BLaER1 treated with 17β-estradiol and CSF1 and Interleukin-3, amounts not matched to agents 10 nM and 100 nM (cell line): ENCODE measurements around the gene SPPL3.

Source experiments
- H3K27ac ChIP-seq, 11 experiments: shearing (Covaris generic); formaldehyde crosslinking; 2 replicates each; pipeline ENCODE4 v1.8.1; 2022
- H3K27me3 ChIP-seq, 11 experiments: shearing (Covaris generic); formaldehyde crosslinking; 2 replicates each; pipeline ENCODE4 v1.8.1; 2022
- H3K36me3 ChIP-seq, 11 experiments: shearing (Covaris generic); formaldehyde crosslinking; 2 replicates each; pipeline ENCODE4 v1.8.1; 2022
- H3K4me1 ChIP-seq, 10 experiments: shearing (Covaris generic); formaldehyde crosslinking; 2 replicates each; pipeline ENCODE4 v1.8.1; 2022
- H3K4me2 ChIP-seq, 11 experiments: shearing (Covaris generic); formaldehyde crosslinking; 2 replicates each; pipeline ENCODE4 v1.8.1; 2022
- H3K4me3 ChIP-seq, 10 experiments: shearing (Covaris generic); formaldehyde crosslinking; 2 replicates each; pipeline ENCODE4 v1.8.1; 2022
- H3K9ac ChIP-seq, 11 experiments: shearing (Covaris generic); formaldehyde crosslinking; 2 replicates each; pipeline ENCODE4 v1.8.1; 2022
- H3K9me3 ChIP-seq, 11 experiments: shearing (Covaris generic); formaldehyde crosslinking; replicated peaks in 1 of 11; 2 replicates each; pipeline ENCODE4 v1.8.1; 2022
- H4K20me1 ChIP-seq, 11 experiments: shearing (Covaris generic); formaldehyde crosslinking; 2 replicates each; pipeline ENCODE4 v1.8.1; 2022
- Cebpa-rat ChIP-seq, 11 experiments: shearing (Covaris generic); IDR thresholded peaks; 2 replicates each; pipeline ENCODE4 v1.8.1; 2022

Gene SPPL3

DNA sequence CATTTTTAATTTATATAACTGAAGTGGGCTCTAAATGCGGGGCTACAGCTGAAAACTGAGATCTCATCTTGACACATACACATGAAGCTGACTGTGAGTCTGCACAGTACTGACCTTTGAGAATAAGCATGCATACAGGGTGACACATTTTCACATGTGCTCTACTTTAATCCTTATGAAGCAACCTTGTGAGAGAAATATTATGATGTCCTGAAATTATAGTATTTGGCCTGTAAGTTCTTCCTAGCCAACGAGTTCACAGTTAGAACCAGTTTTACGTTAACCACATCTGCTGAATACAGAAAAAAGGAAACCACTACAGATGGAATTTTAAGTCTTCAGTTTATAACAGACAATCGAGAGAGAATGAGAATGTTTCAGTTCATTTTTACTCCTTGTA lies 70.3 kb downstream of the SPPL3 start:
- Histone ChIP-seq H3K9me3 (no peaks in the 10 kb centered on the region), H3K9ac (no peak overlapping the region), H3K27me3 (no peaks in the 10 kb centered on the region), H3K36me3 (peaks cover 0 to 5% (median 0%) of the 10 kb centered on the region in 11 experiments; a peak in 3 of 22 replicates), H3K27ac (no peak overlapping the region), H3K4me2 (peak overlapping the region; percentile 56 to 81 (median 66)), H4K20me1 (peaks cover 35 to 95% (median 84%) of the 10 kb centered on the region in 11 experiments), H3K4me3 (no peak overlapping the region), H3K4me1 (peaks cover 36 to 57% (median 40%) of the 10 kb centered on the region in 10 experiments)
- no peak for TF ChIP-seq Cebpa-rat (IDR thresholded peaks at IDR 0.05)

DNA sequence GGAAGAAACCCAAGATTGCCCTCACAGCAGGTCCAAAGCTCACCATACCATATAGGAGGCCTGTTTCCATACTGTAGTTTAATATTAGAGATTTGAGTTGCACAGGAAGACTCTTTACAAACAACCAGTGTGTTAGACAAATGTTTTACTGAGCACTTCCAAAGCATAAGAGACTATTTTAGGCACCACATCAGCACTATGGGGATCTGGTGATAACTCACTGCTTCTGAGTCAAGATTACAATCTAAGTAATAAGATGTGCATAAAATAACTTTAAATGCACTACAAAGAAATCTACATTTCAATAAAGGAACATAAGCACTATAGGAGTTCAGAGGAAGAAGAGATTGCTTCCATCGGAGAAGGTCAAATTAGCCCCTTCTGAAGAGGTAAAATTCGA lies 71.4 kb downstream of the SPPL3 start:
- Histone ChIP-seq H3K9me3 (no peaks in the 10 kb centered on the region), H3K36me3 (peaks cover 0 to 5% (median 0%) of the 10 kb centered on the region in 11 experiments; a peak in 2 of 22 replicates), H3K27ac (no peak overlapping the region), H3K4me1 (peaks cover 36 to 59% (median 40%) of the 10 kb centered on the region in 10 experiments), H3K9ac (no peak overlapping the region), H3K4me2 (peak overlapping the region in 3 of 11 experiments; percentile 64 to 81 (median 65); a peak in 3 of 22 replicates), H3K27me3 (no peaks in the 10 kb centered on the region), H4K20me1 (peaks cover 35 to 96% (median 81%) of the 10 kb centered on the region in 11 experiments), H3K4me3 (no peak overlapping the region)
- no peak for TF ChIP-seq Cebpa-rat (IDR thresholded peaks at IDR 0.05)

DNA sequence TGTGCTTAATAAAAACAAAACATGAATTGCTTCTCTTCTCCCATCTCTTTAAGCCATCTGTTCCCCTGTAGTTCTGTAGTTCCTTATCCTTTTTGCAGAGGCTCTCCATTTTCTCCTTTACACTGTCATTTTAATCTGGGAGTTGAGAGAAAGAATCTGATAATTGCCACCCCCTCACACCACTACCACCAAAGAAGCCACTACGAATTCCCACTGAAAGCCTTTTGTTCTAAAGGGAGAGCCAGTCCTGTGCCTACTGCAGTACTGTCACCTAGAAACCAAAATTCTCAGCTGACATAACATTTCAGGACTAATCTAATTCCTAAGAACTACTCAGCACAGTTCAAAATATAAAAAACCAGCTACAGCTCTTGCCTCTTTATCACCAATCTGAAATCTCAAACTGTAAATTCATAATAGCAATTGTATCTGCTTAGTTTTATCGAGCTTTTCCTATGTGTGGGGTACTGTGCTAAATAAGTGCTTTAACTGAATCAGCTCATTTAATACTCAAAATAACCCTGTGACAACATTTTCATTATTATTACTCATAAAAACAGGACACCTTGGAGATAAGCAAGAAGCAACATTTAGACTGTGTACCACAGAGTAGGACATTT lies 72.4 kb downstream of the SPPL3 start:
- H3K4me1 ChIP-seq = peaks cover 35 to 62% (median 39%) of the 10 kb centered on the region in 10 experiments
- no peak for TF ChIP-seq Cebpa-rat (IDR thresholded peaks at IDR 0.05)
- H3K27me3 ChIP-seq = no peaks in the 10 kb centered on the region
- H3K36me3 ChIP-seq = peaks cover 0 to 5% (median 0%) of the 10 kb centered on the region in 11 experiments; a peak in 2 of 22 replicates
- no peak overlapping the region for H3K4me3 ChIP-seq
- no peak overlapping the region for H3K27ac ChIP-seq
- H4K20me1 ChIP-seq = peaks cover 34 to 96% (median 79%) of the 10 kb centered on the region in 11 experiments
- no peak overlapping the region for H3K9ac ChIP-seq
- no peak overlapping the region for H3K4me2 ChIP-seq
- H3K9me3 ChIP-seq = no peaks in the 10 kb centered on the region

DNA sequence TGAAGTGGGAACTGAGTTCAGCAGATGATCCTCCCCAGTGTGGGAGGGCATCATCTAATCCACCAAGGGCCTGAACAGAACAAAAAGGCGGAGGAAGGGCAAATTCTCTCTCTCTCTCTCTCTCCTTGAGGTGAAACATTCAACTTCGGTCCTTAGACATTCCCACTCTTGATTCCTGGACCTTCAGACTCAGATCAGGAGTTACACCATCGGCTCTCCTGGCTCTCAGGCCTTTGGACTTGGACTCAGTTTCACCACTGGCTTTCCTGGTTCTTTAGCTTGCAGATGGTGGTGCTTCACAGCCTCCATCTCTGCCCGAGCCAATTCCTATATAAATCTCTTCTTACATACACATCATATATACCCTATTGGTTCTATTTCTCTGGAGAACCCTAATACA lies 73.2 kb downstream of the SPPL3 start:
- Histone ChIP-seq H3K27ac (no peak overlapping the region), H3K4me2 (no peak overlapping the region), H3K9ac (no peak overlapping the region)

DNA sequence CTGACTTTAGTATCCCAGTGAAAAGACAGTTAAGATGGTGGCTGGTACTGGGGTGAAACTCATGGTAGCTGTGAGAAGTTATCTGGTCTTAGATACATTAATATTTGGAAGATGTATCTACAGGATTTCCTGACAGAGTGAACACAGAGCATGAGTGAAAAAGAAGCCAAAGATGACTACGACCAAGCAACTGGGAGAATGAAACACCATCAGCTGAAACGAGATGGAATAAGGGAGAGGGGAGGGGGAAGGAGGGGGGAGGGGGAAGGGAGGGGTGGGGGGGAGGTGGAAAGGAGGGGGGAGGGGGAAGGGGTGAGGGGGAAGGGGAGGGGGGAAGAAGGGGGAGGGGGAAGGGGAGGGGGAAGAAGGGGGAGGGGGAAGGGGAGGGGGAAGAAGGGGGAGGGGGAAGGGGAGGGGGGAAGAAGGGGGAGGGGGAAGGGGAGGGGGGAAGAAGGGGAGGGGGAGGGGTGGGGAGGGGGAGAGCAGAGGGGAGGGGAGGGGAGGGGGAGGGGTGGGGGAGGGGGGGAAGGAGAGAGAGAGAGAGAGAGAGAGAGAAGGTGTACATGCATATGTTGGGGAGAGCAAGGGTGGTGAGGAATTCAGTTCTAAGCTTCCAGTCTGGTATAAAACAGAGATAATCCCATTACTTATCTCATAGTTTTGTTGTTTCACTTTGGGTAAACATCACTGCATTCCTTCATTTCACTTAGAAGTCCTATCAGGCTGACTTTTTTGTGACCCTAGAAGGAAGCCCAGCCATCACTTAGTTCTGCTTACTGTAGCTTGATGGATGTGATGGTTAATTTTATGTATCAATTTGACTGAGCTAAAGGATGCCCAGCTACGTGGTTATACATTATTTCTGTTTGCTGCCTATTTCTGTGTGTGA lies 73.9 kb downstream of the SPPL3 start:
- peaks cover 21 to 47% (median 25%) of the 10 kb centered on the region in 10 experiments for H3K4me1 ChIP-seq
- TF ChIP-seq Cebpa-rat (IDR thresholded peaks at IDR 0.05) = no peak
- no peak overlapping the region for H3K27ac ChIP-seq
- H3K4me2 ChIP-seq = no peak overlapping the region
- H4K20me1 ChIP-seq = peaks cover 32 to 96% (median 78%) of the 10 kb centered on the region in 11 experiments
- no peaks in the 10 kb centered on the region for H3K27me3 ChIP-seq
- H3K9ac ChIP-seq = no peak overlapping the region
- H3K4me3 ChIP-seq = no peak overlapping the region
- H3K36me3 ChIP-seq = peaks cover 0 to 5% (median 0%) of the 10 kb centered on the region in 11 experiments; a peak in 2 of 22 replicates
- H3K9me3 ChIP-seq = no peaks in the 10 kb centered on the region

More for the DNA sequence above, 73.2 kb downstream of the SPPL3 start:
- H3K27me3 ChIP-seq = no peaks in the 10 kb centered on the region
- TF ChIP-seq Cebpa-rat (IDR thresholded peaks at IDR 0.05) = no peak
- H3K4me1 ChIP-seq = peaks cover 28 to 54% (median 32%) of the 10 kb centered on the region in 10 experiments
- H3K36me3 ChIP-seq = peaks cover 0 to 5% (median 0%) of the 10 kb centered on the region in 11 experiments; a peak in 2 of 22 replicates
- H4K20me1 ChIP-seq = peaks cover 32 to 96% (median 79%) of the 10 kb centered on the region in 11 experiments
- H3K9me3 ChIP-seq = no peaks in the 10 kb centered on the region
- no peak overlapping the region for H3K4me3 ChIP-seq

DNA sequence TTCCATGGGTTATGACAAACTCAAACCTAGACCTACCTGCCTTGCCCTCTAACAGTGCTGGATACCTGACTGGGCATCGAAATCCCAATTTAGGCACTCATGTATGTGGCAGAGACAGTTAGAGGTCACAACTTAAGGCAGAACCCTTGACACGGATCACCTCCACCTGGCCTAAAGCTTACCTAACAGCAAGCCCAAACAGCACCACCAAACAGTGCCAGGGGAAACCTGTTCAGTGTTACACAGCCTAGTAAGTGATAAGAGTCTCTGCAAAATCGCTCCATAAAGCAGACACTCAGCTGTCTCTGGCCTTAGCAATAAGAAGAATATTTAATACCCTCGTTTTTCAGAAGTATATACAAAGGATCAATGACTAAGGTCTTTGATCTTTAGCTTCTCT lies 77.8 kb downstream of the SPPL3 start:
- Histone ChIP-seq H4K20me1 (peaks cover 20 to 95% (median 66%) of the 10 kb centered on the region in 11 experiments; a peak in 20 of 22 replicates), H3K4me3 (no peak overlapping the region), H3K9ac (no peak overlapping the region), H3K4me1 (peaks cover 0 to 15% (median 3%) of the 10 kb centered on the region in 10 experiments; a peak in 6 of 20 replicates), H3K27ac (no peak overlapping the region), H3K4me2 (no peak overlapping the region), H3K27me3 (no peaks in the 10 kb centered on the region), H3K9me3 (no peaks in the 10 kb centered on the region), H3K36me3 (peaks cover 0 to 8% (median 0%) of the 10 kb centered on the region in 11 experiments; a peak in 2 of 22 replicates)
- no peak for TF ChIP-seq Cebpa-rat (IDR thresholded peaks at IDR 0.05)

DNA sequence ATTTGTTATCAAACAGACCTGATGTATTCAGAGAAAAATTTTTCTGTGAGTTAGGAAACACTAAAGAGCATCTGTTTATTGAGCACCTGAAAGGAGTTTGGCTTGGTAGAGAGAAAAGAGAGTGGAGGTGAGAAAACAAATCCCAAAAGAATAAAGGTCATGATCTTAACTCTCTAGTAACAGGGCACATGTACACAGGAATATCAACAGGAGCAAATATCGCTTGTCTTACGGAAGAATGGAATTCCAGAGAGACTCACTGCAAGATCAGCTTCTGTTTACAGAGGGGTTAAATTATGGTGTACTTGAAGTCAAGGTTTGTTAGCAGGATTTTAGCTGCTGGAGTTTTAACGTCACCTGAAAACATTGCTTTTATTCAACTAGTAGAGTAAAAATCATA lies 78.8 kb downstream of the SPPL3 start:
- no peak overlapping the region for H3K4me3 ChIP-seq
- H3K4me1 ChIP-seq = peaks cover 0 to 7% (median 4%) of the 10 kb centered on the region in 10 experiments; a peak in 5 of 20 replicates
- no peaks in the 10 kb centered on the region for H3K27me3 ChIP-seq
- H3K4me2 ChIP-seq = no peak overlapping the region
- no peaks in the 10 kb centered on the region for H3K9me3 ChIP-seq
- H3K27ac ChIP-seq = no peak overlapping the region
- TF ChIP-seq Cebpa-rat (IDR thresholded peaks at IDR 0.05) = no peak
- H4K20me1 ChIP-seq = peaks cover 20 to 96% (median 58%) of the 10 kb centered on the region in 11 experiments; a peak in 19 of 22 replicates
- peaks cover 0 to 12% (median 0%) of the 10 kb centered on the region in 11 experiments; a peak in 2 of 22 replicates for H3K36me3 ChIP-seq
- no peak overlapping the region for H3K9ac ChIP-seq

DNA sequence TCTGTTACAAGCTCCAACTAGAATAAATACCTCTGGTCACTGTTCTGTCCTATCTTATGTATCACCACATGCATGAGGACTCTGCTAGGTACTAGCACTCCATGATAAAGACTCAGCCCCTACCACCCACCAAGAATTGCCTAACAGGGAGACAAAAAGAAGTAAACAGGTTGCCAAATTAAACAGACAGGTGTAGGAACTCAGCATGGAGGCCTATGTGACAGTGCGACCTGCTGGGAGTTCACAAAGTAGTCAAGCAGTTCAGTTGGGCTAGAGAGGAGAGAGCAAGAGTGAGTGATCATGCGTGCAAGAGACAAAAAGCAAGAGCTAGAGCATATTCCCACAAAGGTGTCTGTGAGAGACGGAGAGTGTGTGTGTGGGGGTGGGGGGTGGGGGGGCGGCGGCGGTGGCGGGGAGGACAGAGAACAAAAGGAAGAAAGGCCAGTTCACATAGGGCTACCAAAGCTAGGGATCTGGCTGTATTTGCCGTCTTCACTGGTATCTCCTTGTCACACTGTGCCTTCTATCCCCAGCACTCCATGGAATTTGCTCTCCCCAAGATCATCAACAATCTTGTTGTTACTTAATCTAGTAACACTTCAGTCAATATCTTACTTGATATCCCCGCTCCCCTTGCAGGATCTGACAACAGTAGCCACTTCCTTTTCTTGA lies 81.2 kb downstream of the SPPL3 start:
- no peak overlapping the region for H3K9ac ChIP-seq
- H3K4me1 ChIP-seq = peaks cover 0 to 7% (median 4%) of the 10 kb centered on the region in 10 experiments; a peak in 5 of 20 replicates
- no peaks in the 10 kb centered on the region for H3K9me3 ChIP-seq
- no peaks in the 10 kb centered on the region for H3K27me3 ChIP-seq
- H3K4me3 ChIP-seq = no peak overlapping the region
- peaks cover 0 to 7% (median 0%) of the 10 kb centered on the region in 11 experiments; a peak in 1 of 22 replicates for H3K36me3 ChIP-seq
- H3K4me2 ChIP-seq = peak overlapping the region in 2 of 11 experiments; percentile 15 to 37; a peak in 2 of 22 replicates
- H3K27ac ChIP-seq = no peak overlapping the region
- no peak for TF ChIP-seq Cebpa-rat (IDR thresholded peaks at IDR 0.05)
- peaks cover 8 to 99% (median 53%) of the 10 kb centered on the region in 11 experiments; a peak in 19 of 22 replicates for H4K20me1 ChIP-seq
